ENCODE results near the gene SLC16A3. TPM values are rescaled to one million over a fixed set of nuclear protein-coding genes. Genes with fewer than 3 reads are reported as not detected.

The SLC16A3 gene
- total RNA-seq, 2 experiments from 2014 or later = 93.4 to 99.0 TPM

- DNase-seq = no peak
- H3K27ac Mint-ChIP-seq = no peak overlapping the region
- no peak overlapping the region for H3K4me3 Mint-ChIP-seq
- no peak overlapping the region for H3K4me3 ChIP-seq (ENCODE audit: low read length)
- H3K4me1 Mint-ChIP-seq (ENCODE audit: low read depth) = peaks cover 16% of the 10 kb centered on the region
- ChIA-PET POLR2A (interaction anchor here (0.9 kb wide), 1 partner anchor 14 kb away, joined by 3 read pairs; the partner anchor contains the start of gene CCDC57), CTCF (no interaction called here)
- H3K9me3 Mint-ChIP-seq = no peaks in the 10 kb centered on the region
- intact Hi-C loops (cut with DNase I, micrococcal nuclease) = no loop called here
- H3K27me3 Mint-ChIP-seq = no peaks in the 10 kb centered on the region
- no peaks in the 10 kb centered on the region for H3K9me3 ChIP-seq (ENCODE audit: control insufficient read depth in 1 of 2, insufficient read depth in 1 of 2, low read length in 2 of 2)
- H3K27ac ChIP-seq (ENCODE audit: low read depth in 1 of 2, low read length in 2 of 2) = no peak overlapping the region
- H3K27me3 ChIP-seq (ENCODE audit: control insufficient read depth in 1 of 2, insufficient read depth in 2 of 2, low read length in 2 of 2) = no peaks in the 10 kb centered on the region
- TF ChIP-seq, protein P1, sequence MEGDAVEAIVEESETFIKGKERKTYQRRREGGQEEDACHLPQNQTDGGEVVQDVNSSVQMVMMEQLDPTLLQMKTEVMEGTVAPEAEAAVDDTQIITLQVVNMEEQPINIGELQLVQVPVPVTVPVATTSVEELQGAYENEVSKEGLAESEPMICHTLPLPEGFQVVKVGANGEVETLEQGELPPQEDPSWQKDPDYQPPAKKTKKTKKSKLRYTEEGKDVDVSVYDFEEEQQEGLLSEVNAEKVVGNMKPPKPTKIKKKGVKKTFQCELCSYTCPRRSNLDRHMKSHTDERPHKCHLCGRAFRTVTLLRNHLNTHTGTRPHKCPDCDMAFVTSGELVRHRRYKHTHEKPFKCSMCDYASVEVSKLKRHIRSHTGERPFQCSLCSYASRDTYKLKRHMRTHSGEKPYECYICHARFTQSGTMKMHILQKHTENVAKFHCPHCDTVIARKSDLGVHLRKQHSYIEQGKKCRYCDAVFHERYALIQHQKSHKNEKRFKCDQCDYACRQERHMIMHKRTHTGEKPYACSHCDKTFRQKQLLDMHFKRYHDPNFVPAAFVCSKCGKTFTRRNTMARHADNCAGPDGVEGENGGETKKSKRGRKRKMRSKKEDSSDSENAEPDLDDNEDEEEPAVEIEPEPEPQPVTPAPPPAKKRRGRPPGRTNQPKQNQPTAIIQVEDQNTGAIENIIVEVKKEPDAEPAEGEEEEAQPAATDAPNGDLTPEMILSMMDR (IDR thresholded peaks at IDR 0.05) = no peak
- no peaks in the 10 kb centered on the region for H3K36me3 Mint-ChIP-seq (ENCODE audit: low read depth)
- H3K4me1 ChIP-seq (ENCODE audit: insufficient read depth, low read length) = peaks cover 38% of the 10 kb centered on the region
- no peak for ATAC-seq (ENCODE audit: poor library complexity)
- H3K36me3 ChIP-seq (ENCODE audit: insufficient read depth, low read length) = no peaks in the 10 kb centered on the region
Observed at GRCh38 chr17:82226146-82226808, 2.6 kb upstream of the SLC16A3 start.

DNA sequence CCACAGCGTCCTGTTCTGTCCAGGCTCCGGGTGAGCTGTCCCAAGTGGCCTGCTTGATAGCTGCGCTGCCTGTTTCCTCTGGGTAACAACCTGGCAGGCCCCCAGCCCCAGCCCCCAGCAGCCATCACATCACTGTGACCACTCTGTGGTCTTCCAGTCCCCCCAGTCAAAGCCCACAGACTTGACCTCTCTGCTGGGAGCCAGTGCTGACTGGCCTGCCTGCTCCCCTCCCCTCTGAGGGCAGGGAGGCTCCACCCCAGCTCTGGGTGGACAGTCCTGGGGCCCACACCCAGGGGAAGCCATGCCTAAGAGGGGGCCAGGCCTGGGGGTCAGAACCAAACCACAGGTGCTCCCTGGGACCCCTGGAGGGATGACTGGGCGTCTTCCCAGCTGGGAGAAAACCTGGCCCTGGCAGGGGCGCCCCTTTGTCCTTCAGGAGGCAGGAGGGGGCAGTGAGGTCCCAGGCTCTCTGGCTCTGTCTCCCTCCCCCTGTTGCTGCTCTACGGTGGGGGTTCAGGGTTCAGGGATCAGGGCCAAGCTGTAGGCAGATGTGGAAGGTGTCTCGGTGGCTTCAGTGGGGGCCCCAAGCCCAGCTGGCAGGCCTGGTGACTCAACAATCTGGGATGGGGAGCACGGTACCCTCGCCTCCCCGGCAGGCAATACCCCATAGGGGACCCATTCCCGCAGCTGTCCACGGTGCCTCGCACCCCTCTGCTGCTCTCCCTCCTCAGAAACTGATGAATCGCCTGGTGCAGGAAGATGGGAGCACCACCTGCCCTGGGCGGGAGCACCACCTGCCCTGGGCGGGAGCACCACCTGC is 1.8 kb upstream of the SLC16A3 start:
- CTCF ChIA-PET = no interaction called here

GRCh38 chr17:82227629-82228277 is 1.1 kb upstream of the SLC16A3 start:
- Mint-ChIP-seq H3K4me3 (peak overlapping the region; percentile 92), H3K4me1 (ENCODE audit: low read depth) (peaks cover 16% of the 10 kb centered on the region), H3K9me3 (no peaks in the 10 kb centered on the region), H3K27me3 (no peaks in the 10 kb centered on the region), H3K36me3 (ENCODE audit: low read depth) (no peaks in the 10 kb centered on the region), H3K27ac (peak overlapping the region; percentile 86)
- CTCF ChIA-PET = no interaction called here
- ATAC-seq (ENCODE audit: poor library complexity) = no peak
- no peaks in the 10 kb centered on the region for H3K36me3 ChIP-seq (ENCODE audit: insufficient read depth, low read length)
- H3K4me1 ChIP-seq (ENCODE audit: insufficient read depth, low read length) = peaks cover 50% of the 10 kb centered on the region
- DNase-seq = no peak
- TF ChIP-seq, protein P1 (IDR thresholded peaks at IDR 0.05) = no peak
- POLR2A ChIA-PET = interaction anchor here (1.2 to 2.3 kb wide), 2 partner anchors 27 to 76 kb away, joined by 3 to 17 read pairs; no protein-coding TSS in a partner anchor
- intact Hi-C loops (cut with DNase I, micrococcal nuclease) = no loop called here
- peak overlapping the region; percentile 59 for H3K4me3 ChIP-seq (ENCODE audit: low read length)
- peak overlapping the region; percentile 64 to 65 for H3K27ac ChIP-seq (ENCODE audit: low read depth in 1 of 2, low read length in 2 of 2)
- H3K27me3 ChIP-seq (ENCODE audit: control insufficient read depth in 1 of 2, insufficient read depth in 2 of 2, low read length in 2 of 2) = no peaks in the 10 kb centered on the region
- H3K9me3 ChIP-seq (ENCODE audit: control insufficient read depth in 1 of 2, insufficient read depth in 1 of 2, low read length in 2 of 2) = no peaks in the 10 kb centered on the region

More for the DNA sequence above, 1.8 kb upstream of the SLC16A3 start:
- Mint-ChIP-seq H3K27me3 (no peaks in the 10 kb centered on the region), H3K27ac (peak overlapping the region; percentile 86), H3K36me3 (ENCODE audit: low read depth) (no peaks in the 10 kb centered on the region), H3K4me1 (ENCODE audit: low read depth) (peaks cover 16% of the 10 kb centered on the region), H3K4me3 (peak overlapping the region; percentile 72), H3K9me3 (no peaks in the 10 kb centered on the region)
- Histone ChIP-seq H3K27ac (ENCODE audit: low read depth in 1 of 2, low read length in 2 of 2) (no peak overlapping the region), H3K36me3 (ENCODE audit: insufficient read depth, low read length) (no peaks in the 10 kb centered on the region), H3K4me1 (ENCODE audit: insufficient read depth, low read length) (peaks cover 45% of the 10 kb centered on the region), H3K27me3 (ENCODE audit: control insufficient read depth in 1 of 2, insufficient read depth in 2 of 2, low read length in 2 of 2) (no peaks in the 10 kb centered on the region), H3K4me3 (ENCODE audit: low read length) (no peak overlapping the region), H3K9me3 (ENCODE audit: control insufficient read depth in 1 of 2, insufficient read depth in 1 of 2, low read length in 2 of 2) (no peaks in the 10 kb centered on the region)
- intact Hi-C loops (cut with DNase I, micrococcal nuclease) = no loop called here
- ATAC-seq (ENCODE audit: poor library complexity) (no peak), DNase-seq (no peak)
- TF ChIP-seq, protein P1 (IDR thresholded peaks at IDR 0.05) = no peak
- POLR2A ChIA-PET = no interaction called here
